SK-N-SH treated with all-trans-retinoic acid at 6 μM for 48 hours (cell line): Measurements from ENCODE around the gene PTPRJ.

ENCODE experiments used
- ATAC-seq: fragments of 200-7000 bp; cut with Tn5 transposase; 3 replicates; pipeline ENCODE4 v1.9.1; 2020; ENCODE audit warnings: mild to moderate bottlenecking, moderate library complexity
- ARNTL ChIP-seq: fragments of 450-650 bp; formaldehyde crosslinking; IDR thresholded peaks from 2 replicates; pipeline ENCODE4 v1.5.0; 2020; ENCODE audit warnings: low read depth, mild to moderate bottlenecking, moderate library complexity, borderline replicate concordance
- BACH2 ChIP-seq: fragments of 250-450 bp; sonication (Bioruptor Pico); IDR thresholded peaks from 2 replicates; pipeline ENCODE4 v1.9.0; 2021; ENCODE audit warnings: mild to moderate bottlenecking, borderline replicate concordance
- CREB5 ChIP-seq: fragments of 250-450 bp; sonication (Bioruptor Pico); IDR thresholded peaks from 2 replicates; pipeline ENCODE4 v1.5.1; 2020; ENCODE audit warnings: low read depth, mild to moderate bottlenecking, moderate library complexity
- CSDC2 ChIP-seq: fragments of 250-450 bp; sonication (Bioruptor Pico); IDR thresholded peaks from 2 replicates; pipeline ENCODE4 v1.5.0; 2020; ENCODE audit warnings: mild to moderate bottlenecking, moderate library complexity
- ESRRG ChIP-seq: fragments of 250-450 bp; sonication (Bioruptor Pico); IDR thresholded peaks from 2 replicates; pipeline ENCODE4 v1.6.1; 2021; ENCODE audit warnings: mild to moderate bottlenecking
- GLIS3 ChIP-seq: fragments of 250-450 bp; sonication (Bioruptor Pico); IDR thresholded peaks from 2 replicates; pipeline ENCODE4 v1.5.0; 2020; ENCODE audit warnings: mild to moderate bottlenecking, moderate library complexity
- ISL1 ChIP-seq: fragments of 250-450 bp; sonication (Bioruptor Pico); IDR thresholded peaks from 2 replicates; pipeline ENCODE4 v2.1.2; 2022; ENCODE audit warnings: mild to moderate bottlenecking, moderate library complexity
- PATZ1 ChIP-seq: fragments of 250-450 bp; sonication (Bioruptor Pico); IDR thresholded peaks from 2 replicates; pipeline ENCODE4 v1.8.0; 2020; ENCODE audit warnings: mild to moderate bottlenecking, moderate library complexity, borderline replicate concordance
- PPARA ChIP-seq: fragments of 250-450 bp; sonication (Bioruptor Pico); IDR thresholded peaks from 2 replicates; pipeline ENCODE4 v1.5.0; 2020; ENCODE audit warnings: mild to moderate bottlenecking, borderline replicate concordance
- RARB ChIP-seq: fragments of 250-450 bp; sonication (Bioruptor Pico); IDR thresholded peaks from 2 replicates; pipeline ENCODE4 v1.8.0; 2021; ENCODE audit warnings: mild to moderate bottlenecking, moderate library complexity
- SNAI2 ChIP-seq: fragments of 250-450 bp; sonication (Bioruptor Pico); IDR thresholded peaks from 2 replicates; pipeline ENCODE4 v1.5.0; 2020; ENCODE audit warnings: mild to moderate bottlenecking, moderate library complexity
- TCF4 ChIP-seq: fragments of 250-450 bp; sonication (Bioruptor Pico); IDR thresholded peaks from 2 replicates; pipeline ENCODE4 v1.8.0; 2021; ENCODE audit warnings: mild to moderate bottlenecking, moderate library complexity, borderline replicate concordance
- TOX ChIP-seq: fragments of 250-450 bp; sonication (Bioruptor Pico); IDR thresholded peaks from 2 replicates; pipeline ENCODE4 v1.8.0; 2021; ENCODE audit warnings: mild to moderate bottlenecking, moderate library complexity, borderline replicate concordance
- ZC3H10 ChIP-seq: fragments of 250-450 bp; sonication (Bioruptor Pico); IDR thresholded peaks from 2 replicates; pipeline ENCODE4 v1.5.1; 2021; ENCODE audit warnings: mild to moderate bottlenecking, moderate library complexity
- ZFP3 ChIP-seq: fragments of 250-450 bp; sonication (Bioruptor Pico); IDR thresholded peaks from 2 replicates; pipeline ENCODE4 v1.5.0; 2020; ENCODE audit warnings: mild to moderate bottlenecking, moderate library complexity
- ZFP30 ChIP-seq: fragments of 450-650 bp; formaldehyde crosslinking; IDR thresholded peaks from 2 replicates; pipeline ENCODE4 v1.5.0; 2022; ENCODE audit warnings: mild to moderate bottlenecking, moderate library complexity
- ZNF565 ChIP-seq: fragments of 450-650 bp; formaldehyde crosslinking; conservative IDR thresholded peaks from 2 replicates; pipeline ENCODE4 v1.5.0; 2020; ENCODE audit warnings: low read depth, mild to moderate bottlenecking, moderate library complexity
- ZNF70 ChIP-seq: fragments of 450-650 bp; formaldehyde crosslinking; IDR thresholded peaks from 2 replicates; pipeline ENCODE4 v1.5.0; 2020; ENCODE audit warnings: mild to moderate bottlenecking, moderate library complexity
- ZNF8 ChIP-seq: fragments of 450-650 bp; formaldehyde crosslinking; IDR thresholded peaks from 2 replicates; pipeline ENCODE4 v1.5.0; 2020; ENCODE audit warnings: mild to moderate bottlenecking, moderate library complexity
- TF ChIP-seq, protein P1 (sequence below): fragments of 250-450 bp; sonication (Bioruptor Pico); IDR thresholded peaks from 2 replicates; pipeline ENCODE4 v1.8.0; 2021; ENCODE audit warnings: low read depth, mild to moderate bottlenecking, moderate library complexity, borderline replicate concordance
- TF ChIP-seq, protein P2 (sequence below): fragments of 250-450 bp; sonication (Bioruptor Pico); IDR thresholded peaks from 2 replicates; pipeline ENCODE4 v1.5.1; 2021; ENCODE audit warnings: mild to moderate bottlenecking, moderate library complexity
- TF ChIP-seq, protein P3 (sequence below): fragments of 250-450 bp; sonication (Bioruptor Pico); IDR thresholded peaks from 2 replicates; pipeline ENCODE4 v1.5.0; 2020; ENCODE audit warnings: mild to moderate bottlenecking, moderate library complexity

PTPRJ gene

DNA sequence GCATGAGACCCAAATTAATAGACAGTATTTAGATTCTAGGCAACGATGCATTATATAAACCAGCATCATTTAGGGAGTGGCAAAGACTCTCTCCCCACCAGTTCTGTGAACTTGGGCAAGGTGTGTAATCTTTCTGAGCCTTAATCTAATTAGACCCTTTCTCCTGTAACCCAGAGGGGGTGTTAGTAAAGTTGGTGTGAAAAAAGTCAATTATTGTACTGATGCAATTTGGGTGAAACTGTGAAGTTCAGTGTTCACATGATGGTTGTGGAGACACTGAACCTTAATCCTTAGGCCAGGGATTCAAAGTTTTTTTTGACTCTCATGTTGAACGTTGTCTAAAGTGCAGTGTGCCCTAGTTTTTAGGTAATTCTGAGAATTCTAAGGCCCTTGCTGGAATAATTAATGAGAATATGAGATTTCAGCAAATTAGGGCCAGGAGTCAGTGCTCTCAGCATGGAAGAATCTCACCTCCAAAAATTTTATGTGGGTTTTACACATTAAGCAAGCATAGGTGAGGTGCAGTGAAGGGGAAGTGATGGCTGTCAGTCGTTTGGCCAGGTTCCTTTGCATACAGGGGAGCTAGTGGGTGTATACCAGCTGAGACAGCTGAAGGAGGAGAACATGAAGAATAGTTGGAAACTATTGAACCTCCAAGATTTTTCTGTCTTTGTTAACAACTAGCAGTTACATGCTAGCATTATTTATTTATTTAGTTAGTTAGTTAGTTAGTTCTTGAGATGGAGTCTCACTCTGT is 94.2 kb downstream of the PTPRJ start:
- TF ChIP-seq SNAI2 (CRISPR knock-in tag): no peak
- no peak for TF ChIP-seq PATZ1 (CRISPR knock-in tag)
- TF ChIP-seq ZFP30 (CRISPR knock-in tag): no peak
- no peak for TF ChIP-seq ZFP3
- TF ChIP-seq BACH2 (CRISPR knock-in tag): no peak
- TF ChIP-seq CREB5 (CRISPR knock-in tag): no peak
- no peak for TF ChIP-seq ARNTL (CRISPR knock-in tag)
- no peak for TF ChIP-seq ZC3H10 (CRISPR knock-in tag)
- TF ChIP-seq, protein P1, sequence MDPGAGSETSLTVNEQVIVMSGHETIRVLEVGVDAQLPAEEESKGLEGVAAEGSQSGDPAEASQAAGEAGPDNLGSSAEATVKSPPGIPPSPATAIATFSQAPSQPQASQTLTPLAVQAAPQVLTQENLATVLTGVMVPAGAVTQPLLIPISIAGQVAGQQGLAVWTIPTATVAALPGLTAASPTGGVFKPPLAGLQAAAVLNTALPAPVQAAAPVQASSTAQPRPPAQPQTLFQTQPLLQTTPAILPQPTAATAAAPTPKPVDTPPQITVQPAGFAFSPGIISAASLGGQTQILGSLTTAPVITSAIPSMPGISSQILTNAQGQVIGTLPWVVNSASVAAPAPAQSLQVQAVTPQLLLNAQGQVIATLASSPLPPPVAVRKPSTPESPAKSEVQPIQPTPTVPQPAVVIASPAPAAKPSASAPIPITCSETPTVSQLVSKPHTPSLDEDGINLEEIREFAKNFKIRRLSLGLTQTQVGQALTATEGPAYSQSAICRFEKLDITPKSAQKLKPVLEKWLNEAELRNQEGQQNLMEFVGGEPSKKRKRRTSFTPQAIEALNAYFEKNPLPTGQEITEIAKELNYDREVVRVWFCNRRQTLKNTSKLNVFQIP: no peak
- no peak for TF ChIP-seq ISL1 (CRISPR knock-in tag)
- TF ChIP-seq ZNF8 (CRISPR knock-in tag): no peak
- TF ChIP-seq PPARA (CRISPR knock-in tag): no peak
- no peak for TF ChIP-seq TCF4 (CRISPR knock-in tag)
- TF ChIP-seq ZNF565 (CRISPR knock-in tag): no peak
- TF ChIP-seq ESRRG (CRISPR knock-in tag): no peak
- TF ChIP-seq, protein P2, sequence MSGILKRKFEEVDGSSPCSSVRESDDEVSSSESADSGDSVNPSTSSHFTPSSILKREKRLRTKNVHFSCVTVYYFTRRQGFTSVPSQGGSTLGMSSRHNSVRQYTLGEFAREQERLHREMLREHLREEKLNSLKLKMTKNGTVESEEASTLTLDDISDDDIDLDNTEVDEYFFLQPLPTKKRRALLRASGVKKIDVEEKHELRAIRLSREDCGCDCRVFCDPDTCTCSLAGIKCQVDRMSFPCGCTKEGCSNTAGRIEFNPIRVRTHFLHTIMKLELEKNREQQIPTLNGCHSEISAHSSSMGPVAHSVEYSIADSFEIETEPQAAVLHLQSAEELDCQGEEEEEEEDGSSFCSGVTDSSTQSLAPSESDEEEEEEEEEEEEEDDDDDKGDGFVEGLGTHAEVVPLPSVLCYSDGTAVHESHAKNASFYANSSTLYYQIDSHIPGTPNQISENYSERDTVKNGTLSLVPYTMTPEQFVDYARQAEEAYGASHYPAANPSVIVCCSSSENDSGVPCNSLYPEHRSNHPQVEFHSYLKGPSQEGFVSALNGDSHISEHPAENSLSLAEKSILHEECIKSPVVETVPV (CRISPR knock-in tag): no peak
- TF ChIP-seq, protein P3, sequence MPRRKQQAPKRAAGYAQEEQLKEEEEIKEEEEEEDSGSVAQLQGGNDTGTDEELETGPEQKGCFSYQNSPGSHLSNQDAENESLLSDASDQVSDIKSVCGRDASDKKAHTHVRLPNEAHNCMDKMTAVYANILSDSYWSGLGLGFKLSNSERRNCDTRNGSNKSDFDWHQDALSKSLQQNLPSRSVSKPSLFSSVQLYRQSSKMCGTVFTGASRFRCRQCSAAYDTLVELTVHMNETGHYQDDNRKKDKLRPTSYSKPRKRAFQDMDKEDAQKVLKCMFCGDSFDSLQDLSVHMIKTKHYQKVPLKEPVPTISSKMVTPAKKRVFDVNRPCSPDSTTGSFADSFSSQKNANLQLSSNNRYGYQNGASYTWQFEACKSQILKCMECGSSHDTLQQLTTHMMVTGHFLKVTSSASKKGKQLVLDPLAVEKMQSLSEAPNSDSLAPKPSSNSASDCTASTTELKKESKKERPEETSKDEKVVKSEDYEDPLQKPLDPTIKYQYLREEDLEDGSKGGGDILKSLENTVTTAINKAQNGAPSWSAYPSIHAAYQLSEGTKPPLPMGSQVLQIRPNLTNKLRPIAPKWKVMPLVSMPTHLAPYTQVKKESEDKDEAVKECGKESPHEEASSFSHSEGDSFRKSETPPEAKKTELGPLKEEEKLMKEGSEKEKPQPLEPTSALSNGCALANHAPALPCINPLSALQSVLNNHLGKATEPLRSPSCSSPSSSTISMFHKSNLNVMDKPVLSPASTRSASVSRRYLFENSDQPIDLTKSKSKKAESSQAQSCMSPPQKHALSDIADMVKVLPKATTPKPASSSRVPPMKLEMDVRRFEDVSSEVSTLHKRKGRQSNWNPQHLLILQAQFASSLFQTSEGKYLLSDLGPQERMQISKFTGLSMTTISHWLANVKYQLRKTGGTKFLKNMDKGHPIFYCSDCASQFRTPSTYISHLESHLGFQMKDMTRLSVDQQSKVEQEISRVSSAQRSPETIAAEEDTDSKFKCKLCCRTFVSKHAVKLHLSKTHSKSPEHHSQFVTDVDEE (CRISPR knock-in tag): no peak
- ATAC-seq: no peak

DNA sequence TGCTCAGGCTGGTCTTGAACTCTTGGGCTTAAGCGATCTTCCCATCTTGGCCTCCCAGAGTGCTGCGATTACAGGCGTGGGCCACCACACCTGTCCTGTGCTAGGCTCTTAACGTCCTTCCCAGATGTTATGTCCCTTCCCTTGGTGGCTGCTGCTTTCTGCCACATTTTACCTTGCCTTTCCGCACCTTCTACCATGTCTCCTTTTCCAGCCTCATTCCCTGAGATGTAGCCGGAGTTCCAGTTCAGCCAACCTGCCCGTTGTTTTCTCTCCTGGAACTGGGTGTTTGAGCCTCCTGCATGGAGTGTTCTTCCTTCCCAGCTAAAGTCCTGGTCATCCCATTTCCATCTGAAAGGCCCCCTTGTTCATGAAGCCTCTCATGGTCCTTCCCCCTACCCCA is 95.3 kb downstream of the PTPRJ start:
- ATAC-seq: no peak
- TF ChIP-seq ZNF8 (CRISPR knock-in tag) (no peak), ZNF70 (no peak), BACH2 (CRISPR knock-in tag) (no peak), ZNF565 (CRISPR knock-in tag) (no peak), ISL1 (CRISPR knock-in tag) (no peak), TOX (no peak), ZFP30 (CRISPR knock-in tag) (no peak), ZC3H10 (CRISPR knock-in tag) (no peak), SNAI2 (CRISPR knock-in tag) (no peak), GLIS3 (no peak), ZFP3 (no peak), ESRRG (CRISPR knock-in tag) (no peak), TCF4 (CRISPR knock-in tag) (no peak), ARNTL (CRISPR knock-in tag) (no peak), CSDC2 (CRISPR knock-in tag) (no peak), RARB (CRISPR knock-in tag) (no peak)
- TF ChIP-seq, protein P3 (CRISPR knock-in tag): no peak
- TF ChIP-seq, protein P2 (CRISPR knock-in tag): no peak
- TF ChIP-seq, protein P1: no peak
